K562 (cell line): Measurements from ENCODE around the gene ABLIM2. TPM values are rescaled to one million over a fixed set of nuclear protein-coding genes. Genes with fewer than 3 reads are reported as not detected.

Experiments
- ATAC-seq: fragments of 200-7000 bp; cut with Tn5 transposase; 3 replicates; pipeline ENCODE4 v1.9.1; 2020; ENCODE audit warnings: moderate library complexity
- BruUV-seq: library from RNA; stranded (reverse); fragments of 400-500 nt; replicated peaks from 2 replicates; lab custom pipeline; 2021; lab: Mats Ljungman, UMichigan
- CTCF ChIA-PET: fragments of 300-600 bp; formaldehyde crosslinking; extraction: SDS; loops from one replicate; lab custom pipeline; 2021; ENCODE audit warnings: low intra/inter-chr PET ratio; lab: Yijun Ruan, JAX
- POLR2A ChIA-PET: fragments of 300-600, 350-650 bp; sonication (Branson Sonifier 250); formaldehyde crosslinking; extraction: SDS; loops from one replicate; lab custom pipeline; 2021; ENCODE audit warnings: antibody characterized with exemption, inconsistent platforms; lab: Yijun Ruan, JAX
- DNase-seq, 4 experiments: peaks; one replicate each; pipeline versions ENCODE4 v3.0.0 to v3.0.0-alpha.2; 2011 to 2018; ENCODE audit warnings: low spot score in 3 of 4, mixed read lengths in 3 of 4; ENCODE audit errors: extremely low read depth in 1 of 4
- FAIRE-seq: peaks from 2 replicates; lab custom pipeline; 2011; peaks lifted over from hg19 to GRCh38; lab: Jason Lieb, UNC
- H2AFZ ChIP-seq: 2 replicates; pipeline ENCODE4 v1.6.0; 2011; ENCODE audit warnings: low read depth, low read length, control low read depth, inconsistent platforms
- H3K27ac ChIP-seq: fragments of 200-600 bp; 3 replicates; pipeline ENCODE4 v1.8.0; 2011; ENCODE audit warnings: low read depth, mild to moderate bottlenecking, control low read depth, inconsistent platforms, low read length, moderate library complexity, mixed read lengths; ENCODE audit errors: extremely low read depth
- H3K27me3 ChIP-seq, 2 experiments: fragments of 300-600 bp in 1 of 2; 2 replicates in 1 of 2; 3 replicates in 1 of 2; pipeline versions ENCODE4 v1.6.0 to v1.8.0; 2011; ENCODE audit warnings: inconsistent platforms in 2 of 2, low read length in 2 of 2, mild to moderate bottlenecking in 1 of 2, mixed read lengths in 1 of 2, moderate library complexity in 1 of 2; ENCODE audit not compliant: control insufficient read depth in 2 of 2, insufficient read depth in 2 of 2
- H3K36me3 ChIP-seq: fragments of 300-600 bp; 3 replicates; pipeline ENCODE4 v1.8.0; 2011; ENCODE audit warnings: mild to moderate bottlenecking, low read length, inconsistent platforms; ENCODE audit not compliant: control insufficient read depth, insufficient read depth
- H3K4me1 ChIP-seq, 2 experiments: fragments of 200-600 bp in 1 of 2; replicated peaks in 1 of 2; 2 replicates in 1 of 2; 3 replicates in 1 of 2; pipeline versions ENCODE4 v1.5.1 to v1.8.0; 2011; ENCODE audit warnings: inconsistent platforms in 2 of 2, low read length in 2 of 2, mild to moderate bottlenecking in 1 of 2, mixed read lengths in 1 of 2, moderate library complexity in 1 of 2; ENCODE audit not compliant: control insufficient read depth in 2 of 2, insufficient read depth in 2 of 2
- H3K4me2 ChIP-seq: 2 replicates; pipeline ENCODE4 v1.6.1; 2011; ENCODE audit warnings: low read length, control low read depth, inconsistent platforms, mixed read lengths; ENCODE audit not compliant: insufficient read depth
- H3K4me3 ChIP-seq: fragments of 200-600 bp; sonication (generic), shearing (Covaris generic); 2 replicates; pipeline ENCODE4 v1.5.1; 2016; ENCODE audit warnings: control low read depth, inconsistent platforms
- H3K79me2 ChIP-seq: fragments of 200-600 bp; 3 replicates; pipeline ENCODE4 v1.8.0; 2011; ENCODE audit warnings: low read length, inconsistent platforms; ENCODE audit not compliant: control insufficient read depth, insufficient read depth
- H3K9ac ChIP-seq, 2 experiments: 2 replicates each; pipeline versions ENCODE4 v1.6.0 to v1.6.1; 2011; ENCODE audit warnings: low read depth in 2 of 2, low read length in 2 of 2, control low read depth in 1 of 2, inconsistent platforms in 1 of 2, mild to moderate bottlenecking in 1 of 2, mixed read lengths in 1 of 2; ENCODE audit not compliant: insufficient read depth in 1 of 2
- H3K9me1 ChIP-seq: one replicate; pipeline ENCODE4 v1.6.0; 2011; ENCODE audit warnings: inconsistent platforms, mild to moderate bottlenecking, low read length, moderate library complexity; ENCODE audit not compliant: control insufficient read depth, insufficient read depth
- H3K9me3 ChIP-seq: replicated peaks from 2 replicates; pipeline ENCODE4 v1.5.1; 2011; ENCODE audit warnings: low read depth, low read length, inconsistent platforms; ENCODE audit not compliant: control insufficient read depth, insufficient read depth
- H4K20me1 ChIP-seq: replicated peaks from 2 replicates; pipeline ENCODE4 v1.6.1; 2011; ENCODE audit warnings: low read length, inconsistent platforms, mixed read lengths; ENCODE audit not compliant: control insufficient read depth, insufficient read depth
- BCLAF1 ChIP-seq, 2 experiments: fragments of 450-650 bp in 1 of 2; IDR thresholded peaks; 2 replicates each; pipeline ENCODE4 v1.6.1; 2011 to 2017; ENCODE audit warnings: low read depth in 2 of 2, antibody characterized with exemption in 1 of 2, borderline replicate concordance in 1 of 2, low read length in 1 of 2, mild to moderate bottlenecking in 1 of 2, mixed read lengths in 1 of 2; ENCODE audit not compliant: control insufficient read depth in 1 of 2
- BRD4 ChIP-seq: fragments of 200-600 bp; sonication (generic); IDR thresholded peaks from 2 replicates; pipeline ENCODE4 v1.6.1; 2017; ENCODE audit warnings: inconsistent platforms
- ILF3 ChIP-seq: fragments of 450-650 bp; IDR thresholded peaks from 2 replicates; pipeline ENCODE4 v1.6.1; 2018; ENCODE audit warnings: antibody characterized with exemption, mild to moderate bottlenecking, moderate library complexity, borderline replicate concordance
- MYC ChIP-seq, 2 experiments: fragments of 250-450 bp in 1 of 2; sonication (Bioruptor Pico) in 1 of 2; IDR thresholded peaks; 2 replicates each; pipeline versions ENCODE4 v1.5.1 to v1.6.1; 2012 to 2021; ENCODE audit warnings: low read depth in 2 of 2, borderline replicate concordance in 1 of 2, improper control_type of control experiment in 1 of 2, low read length in 1 of 2, mild to moderate bottlenecking in 1 of 2, moderate library complexity in 1 of 2
- NCOA1 ChIP-seq: fragments of 450-650 bp; IDR thresholded peaks from 2 replicates; pipeline ENCODE4 v1.6.1; 2016; ENCODE audit warnings: low read depth
- SRSF3 ChIP-seq: fragments of 200-400 bp; formaldehyde crosslinking; IDR thresholded peaks from 2 replicates; pipeline ENCODE4 v1.6.1; 2016; ENCODE audit warnings: mild to moderate bottlenecking, low read length, moderate library complexity; ENCODE audit not compliant: insufficient read depth
- ZBTB8A ChIP-seq: fragments of 450-650 bp; IDR thresholded peaks from 2 replicates; pipeline ENCODE4 v1.6.1; 2018; ENCODE audit warnings: mild to moderate bottlenecking, moderate library complexity; ENCODE audit not compliant: partially characterized antibody
- ZFX ChIP-seq: sonication (generic); formaldehyde crosslinking; IDR thresholded peaks from 2 replicates; pipeline ENCODE4 v1.8.0; 2022; ENCODE audit warnings: mild to moderate bottlenecking, missing genetic modification reagents, moderate library complexity
- ZSCAN29 ChIP-seq: fragments of 450-650 bp; IDR thresholded peaks from 2 replicates; pipeline ENCODE4 v1.6.1; 2017
- WGBS: fragments of 100-300 bp; shearing (Covaris generic); methylation state at CpG from one replicate; pipeline ENCODE4 v1.1.6; 2016; ENCODE audit warnings: low coverage, mixed read lengths; ENCODE audit not compliant: insufficient coverage; ENCODE audit errors: missing lambda C conversion rate; 5-methylcytosine and 5-hydroxymethylcytosine counted together
- in situ Hi-C: fragments of 300-500 bp; cut with MboI; formaldehyde crosslinking; loops from 4 replicates; pipeline ENCODE4 v1.15.0; 2018; ENCODE audit warnings: inconsistent platforms, mixed read lengths
- intact Hi-C: fragments of 100-400 bp; cut with micrococcal nuclease; formaldehyde crosslinking; loops from 2 replicates; pipeline ENCODE4 v1.14.2; 2022
- polyA plus RNA-seq, 8 experiments: library from polyadenylated mRNA; depleted of rRNA in 4 of 8; stranded (reverse) in 5 of 8; unstranded in 3 of 8; fragments of >200 nt; fragmentation: Nextera tagmentation in 2 of 8; fragmentation: Illumina TruSeq in 1 of 8; extraction: Ambion mirVana in 2 of 8; extraction: Trizol in 1 of 8; gene quantifications; 2 replicates each; pipeline versions ENCODE4 v1.2.1 to v1.2.3, GENCODE V29; 2011 to 2014; ENCODE audit warnings: inconsistent platforms in 1 of 8, missing spikeins in 1 of 8
- total RNA-seq, 7 experiments: library from RNA; depleted of rRNA in 6 of 7; stranded (reverse); fragments of >200 nt in 6 of 7; fragmentation: Illumina TruSeq in 2 of 7; extraction: Trizol in 2 of 7; gene quantifications; 2 replicates each; pipeline versions ENCODE4 v1.2.1 to v1.2.3, GENCODE V29; 2011 to 2021; ENCODE audit warnings: low replicate concordance in 1 of 7
- TF ChIP-seq, protein P1 (sequence below), 3 experiments: IDR thresholded peaks in 2 of 3; conservative IDR thresholded peaks in 1 of 3; 2 replicates each; pipeline ENCODE4 v1.5.1; 2011 to 2012; ENCODE audit warnings: low read length in 3 of 3, mild to moderate bottlenecking in 3 of 3, control low read depth in 2 of 3, improper control_type of control experiment in 1 of 3, inconsistent platforms in 1 of 3, low read depth in 1 of 3, mixed read lengths in 1 of 3, moderate library complexity in 1 of 3; ENCODE audit not compliant: insufficient read depth in 2 of 3
- TF ChIP-seq, protein P2 (sequence below): fragments of 450-650 bp; IDR thresholded peaks from 2 replicates; pipeline ENCODE4 v1.6.1; 2014; ENCODE audit warnings: low read depth, mild to moderate bottlenecking, moderate library complexity, borderline replicate concordance

ABLIM2 gene
- total and polyA plus RNA-seq, 9 of the 15 experiments (the other 6 are each of a cell fraction or from before 2014, with no cell fraction given): not detected

DNA sequence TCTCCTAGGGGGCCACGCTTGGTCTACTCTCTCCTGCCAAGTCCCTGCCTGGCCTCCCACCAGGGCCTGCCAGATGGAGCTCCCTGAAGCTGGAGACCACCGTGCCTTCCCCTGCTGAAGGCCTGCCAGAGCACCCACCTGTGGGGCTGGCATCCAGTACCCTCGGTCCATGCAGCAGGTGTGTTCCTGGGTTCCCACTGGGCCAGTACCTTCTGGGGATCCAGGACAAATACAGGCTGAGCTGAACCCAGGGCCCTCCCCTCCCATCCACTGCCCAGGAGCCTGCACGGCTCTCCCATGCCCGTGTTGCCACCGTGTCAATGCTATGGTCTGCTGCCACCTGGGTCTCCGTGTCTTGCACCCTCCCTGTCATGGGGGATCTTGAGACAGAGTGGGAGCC is 68.8 kb downstream of the ABLIM2 start:
- Histone ChIP-seq H3K9ac (no peak overlapping the region), H3K4me3 (no peak overlapping the region), H2AFZ (no peak overlapping the region), H3K4me2 (no peak overlapping the region), H3K27me3 (peaks cover 0 to 1% of the 10 kb centered on the region in 2 experiments; a peak in 1 of 5 replicates), H3K79me2 (no peaks in the 10 kb centered on the region), H3K27ac (no peak overlapping the region), H3K9me3 (0 out of 2 replicates have a peak, but pooled peaks cover 2% of the 10 kb centered on the region), H3K9me1 (no peaks in the 10 kb centered on the region), H4K20me1 (no peaks in the 10 kb centered on the region), H3K36me3 (no peaks in the 10 kb centered on the region), H3K4me1 (peaks cover 0 to 4% of the 10 kb centered on the region in 2 experiments; a peak in 1 of 5 replicates)
- ChIA-PET CTCF (interaction anchor here (0.6 kb wide), 1 partner anchor 394 kb away, joined by 4 read pairs; no protein-coding TSS in a partner anchor), POLR2A (interaction anchor here (0.6 to 1.4 kb wide), 3 partner anchors 10 to 1458 kb away, joined by 3 to 5 read pairs (median 3); no protein-coding TSS in a partner anchor)
- FAIRE-seq (no peak), ATAC-seq (no peak), DNase-seq (no peak)
- in situ Hi-C loops: no loop called here
- WGBS: 0% methylated on average over 7 of the region's 7 CpGs
- intact Hi-C loops: no loop called here
- BruUV-seq: no TSS peak
- TF ChIP-seq MYC (IDR thresholded peaks at IDR 0.05; ENCODE audit: low read depth, low read length) (no peak), MYC (CRISPR knock-in tag; IDR thresholded peaks at IDR 0.05; ENCODE audit: borderline replicate concordance, low read depth) (no peak), ZFX (no peak), BRD4 (no peak), SRSF3 (no peak), ZSCAN29 (no peak), ILF3 (no peak), BCLAF1 (IDR thresholded peaks at IDR 0.05; ENCODE audit: borderline replicate concordance in 1 of 2, control insufficient read depth in 1 of 2, low read depth in 2 of 2, low read length in 1 of 2) (no peak), NCOA1 (no peak), ZBTB8A (no peak)
- TF ChIP-seq, protein P1, sequence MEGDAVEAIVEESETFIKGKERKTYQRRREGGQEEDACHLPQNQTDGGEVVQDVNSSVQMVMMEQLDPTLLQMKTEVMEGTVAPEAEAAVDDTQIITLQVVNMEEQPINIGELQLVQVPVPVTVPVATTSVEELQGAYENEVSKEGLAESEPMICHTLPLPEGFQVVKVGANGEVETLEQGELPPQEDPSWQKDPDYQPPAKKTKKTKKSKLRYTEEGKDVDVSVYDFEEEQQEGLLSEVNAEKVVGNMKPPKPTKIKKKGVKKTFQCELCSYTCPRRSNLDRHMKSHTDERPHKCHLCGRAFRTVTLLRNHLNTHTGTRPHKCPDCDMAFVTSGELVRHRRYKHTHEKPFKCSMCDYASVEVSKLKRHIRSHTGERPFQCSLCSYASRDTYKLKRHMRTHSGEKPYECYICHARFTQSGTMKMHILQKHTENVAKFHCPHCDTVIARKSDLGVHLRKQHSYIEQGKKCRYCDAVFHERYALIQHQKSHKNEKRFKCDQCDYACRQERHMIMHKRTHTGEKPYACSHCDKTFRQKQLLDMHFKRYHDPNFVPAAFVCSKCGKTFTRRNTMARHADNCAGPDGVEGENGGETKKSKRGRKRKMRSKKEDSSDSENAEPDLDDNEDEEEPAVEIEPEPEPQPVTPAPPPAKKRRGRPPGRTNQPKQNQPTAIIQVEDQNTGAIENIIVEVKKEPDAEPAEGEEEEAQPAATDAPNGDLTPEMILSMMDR (IDR thresholded peaks at IDR 0.05 in 2 of 3, conservative IDR thresholded peaks at IDR 0.05 in 1 of 3; ENCODE audit: insufficient read depth in 2 of 3, low read depth in 1 of 3, low read length in 3 of 3): no peak
- TF ChIP-seq, protein P2, sequence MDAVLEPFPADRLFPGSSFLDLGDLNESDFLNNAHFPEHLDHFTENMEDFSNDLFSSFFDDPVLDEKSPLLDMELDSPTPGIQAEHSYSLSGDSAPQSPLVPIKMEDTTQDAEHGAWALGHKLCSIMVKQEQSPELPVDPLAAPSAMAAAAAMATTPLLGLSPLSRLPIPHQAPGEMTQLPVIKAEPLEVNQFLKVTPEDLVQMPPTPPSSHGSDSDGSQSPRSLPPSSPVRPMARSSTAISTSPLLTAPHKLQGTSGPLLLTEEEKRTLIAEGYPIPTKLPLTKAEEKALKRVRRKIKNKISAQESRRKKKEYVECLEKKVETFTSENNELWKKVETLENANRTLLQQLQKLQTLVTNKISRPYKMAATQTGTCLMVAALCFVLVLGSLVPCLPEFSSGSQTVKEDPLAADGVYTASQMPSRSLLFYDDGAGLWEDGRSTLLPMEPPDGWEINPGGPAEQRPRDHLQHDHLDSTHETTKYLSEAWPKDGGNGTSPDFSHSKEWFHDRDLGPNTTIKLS: no peak
